Neural cell (in vitro differentiated cells): ENCODE measurements around the gene NCOA7. TPM values are rescaled to one million over a fixed set of nuclear protein-coding genes. Genes with fewer than 3 reads are reported as not detected.

Experiments
- H2AFZ ChIP-seq: fragments of 200-600, 300-800 bp; sonication (generic), shearing (Covaris generic); 2 replicates; pipeline ENCODE4 v1.6.0; 2014; ENCODE audit warnings: low read depth, mild to moderate bottlenecking, antibody characterized with exemption, low read length, moderate library complexity
- H3F3A ChIP-seq: fragments of 200-600 bp; shearing (Covaris generic); 2 replicates; pipeline ENCODE4 v1.6.1; 2016; ENCODE audit warnings: mild to moderate bottlenecking, moderate library complexity, mixed read lengths, antibody characterized with exemption, low read length; ENCODE audit not compliant: insufficient read depth, poor library complexity, severe bottlenecking
- H3K27ac ChIP-seq: fragments of 200-600, 300-800 bp; sonication (generic), shearing (Covaris generic); 2 replicates; pipeline ENCODE4 v1.5.1; 2014; ENCODE audit warnings: mild to moderate bottlenecking, low read length, moderate library complexity
- H3K27me3 ChIP-seq: fragments of 300-800, 200-600 bp; sonication (generic), shearing (Covaris generic); 2 replicates; pipeline ENCODE4 v1.6.0; 2014; ENCODE audit warnings: mild to moderate bottlenecking, low read depth, low read length, moderate library complexity; ENCODE audit not compliant: insufficient read depth
- H3K36me3 ChIP-seq: fragments of 300-800, 200-600 bp; sonication (generic), shearing (Covaris generic); 2 replicates; pipeline ENCODE4 v1.5.1; 2014; ENCODE audit warnings: mild to moderate bottlenecking, antibody characterized with exemption, low read length, moderate library complexity; ENCODE audit not compliant: insufficient read depth
- H3K4me2 ChIP-seq: fragments of 300-800, 200-600 bp; sonication (generic), shearing (Covaris generic); 2 replicates; pipeline ENCODE4 v1.6.0; 2014; ENCODE audit warnings: mild to moderate bottlenecking, low read length
- H3K4me3 ChIP-seq: fragments of 300-800, 200-600 bp; sonication (generic), shearing (Covaris generic); 2 replicates; pipeline ENCODE4 v1.5.1; 2014; ENCODE audit warnings: mild to moderate bottlenecking, low read length, moderate library complexity
- H3K79me2 ChIP-seq: fragments of 200-600 bp; shearing (Covaris generic); replicated peaks from 2 replicates; pipeline ENCODE4 v1.6.0; 2014; ENCODE audit warnings: mild to moderate bottlenecking, low read length, moderate library complexity; ENCODE audit not compliant: insufficient read depth
- H3K9ac ChIP-seq: fragments of 300-800, 200-600 bp; sonication (generic), shearing (Covaris generic); 2 replicates; pipeline ENCODE4 v1.6.1; 2016; ENCODE audit warnings: mild to moderate bottlenecking, low read length, mixed read lengths
- H3K9me2 ChIP-seq: fragments of 200-600 bp; shearing (Covaris generic); 2 replicates; pipeline ENCODE4 v1.6.1; 2016; ENCODE audit warnings: mild to moderate bottlenecking, low read length, mixed read lengths; ENCODE audit not compliant: insufficient read depth
- H3K9me3 ChIP-seq: fragments of 200-600, 300-800 bp; sonication (generic), shearing (Covaris generic); 2 replicates; pipeline ENCODE4 v1.6.1; 2016; ENCODE audit warnings: mild to moderate bottlenecking, mixed run types, low read length, moderate library complexity, mixed read lengths
- H4K20me1 ChIP-seq: fragments of 200-600 bp; shearing (Covaris generic); 2 replicates; pipeline ENCODE4 v1.6.1; 2016; ENCODE audit warnings: mild to moderate bottlenecking, mixed run types; ENCODE audit not compliant: insufficient read depth
- EP300 ChIP-seq: fragments of 450-650 bp; conservative IDR thresholded peaks from 2 replicates; pipeline ENCODE4 v1.6.1; 2014; ENCODE audit warnings: antibody characterized with exemption, mild to moderate bottlenecking, moderate library complexity; ENCODE audit not compliant: poor library complexity, severe bottlenecking
- EZH2 ChIP-seq: fragments of 200-600, 300-800 bp; shearing (Covaris generic), sonication (generic); IDR thresholded peaks from 2 replicates; pipeline ENCODE4 v1.6.1; 2014; ENCODE audit warnings: antibody characterized with exemption, low read length, borderline replicate concordance, mild to moderate bottlenecking; ENCODE audit not compliant: insufficient read depth, poor library complexity, severe bottlenecking
- MXI1 ChIP-seq: fragments of 450-650 bp; conservative IDR thresholded peaks from 2 replicates; pipeline ENCODE4 v1.6.1; 2014; ENCODE audit warnings: antibody characterized with exemption, mild to moderate bottlenecking; ENCODE audit not compliant: poor library complexity, severe bottlenecking
- POLR2AphosphoS5 ChIP-seq: IDR thresholded peaks from 2 replicates; pipeline ENCODE4 v1.6.1; 2012
- RAD21 ChIP-seq: fragments of 450-650 bp; conservative IDR thresholded peaks from 2 replicates; pipeline ENCODE4 v1.6.1; 2014; ENCODE audit warnings: antibody characterized with exemption, mild to moderate bottlenecking, moderate library complexity
- REST ChIP-seq: IDR thresholded peaks from 2 replicates; pipeline ENCODE4 v1.6.1; 2012; ENCODE audit warnings: borderline replicate concordance
- SMC3 ChIP-seq: fragments of 450-650 bp; conservative IDR thresholded peaks from 2 replicates; pipeline ENCODE4 v1.6.1; 2014; ENCODE audit warnings: antibody characterized with exemption, mild to moderate bottlenecking, moderate library complexity; ENCODE audit not compliant: poor library complexity
- TAF1 ChIP-seq: IDR thresholded peaks from 2 replicates; pipeline ENCODE4 v1.6.1; 2012; ENCODE audit warnings: low read depth
- polyA plus RNA-seq: library from polyadenylated mRNA; depleted of rRNA; stranded (reverse); fragments of >200 nt; gene quantifications from 2 replicates; pipeline ENCODE4 v1.2.3, GENCODE V29; 2014
- TF ChIP-seq, protein P1 (sequence below): fragments of 450-650 bp; IDR thresholded peaks from 2 replicates; pipeline ENCODE4 v1.5.1; 2014; ENCODE audit warnings: antibody characterized with exemption, mild to moderate bottlenecking, moderate library complexity; ENCODE audit not compliant: poor library complexity, severe bottlenecking

NCOA7 gene
- polyA plus RNA-seq, 1 donor from 2014 or later, result 17.1 TPM

DNA sequence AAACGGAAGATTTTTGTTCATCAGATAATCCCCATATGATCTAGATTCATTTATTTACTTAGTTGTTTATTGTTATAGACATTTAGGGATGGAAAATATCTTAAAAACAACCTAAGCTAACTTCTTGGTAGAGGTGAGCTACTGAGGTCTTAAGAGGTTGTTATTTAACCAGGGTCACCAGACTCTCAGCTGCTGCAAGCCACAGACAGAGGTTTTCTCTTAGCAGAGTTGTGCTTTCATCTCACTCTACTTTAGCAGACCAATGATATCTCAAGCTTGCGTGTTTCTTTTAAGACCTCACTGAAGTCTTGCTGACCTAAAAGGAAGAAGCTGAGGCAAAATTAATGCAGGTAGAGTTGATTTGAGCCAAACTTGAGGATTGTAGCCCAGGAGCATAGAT, 43.6 kb downstream of the NCOA7 start:
- H3K27ac ChIP-seq, result no peak overlapping the region
- H3K36me3 ChIP-seq, result no peaks in the 10 kb centered on the region
- no peaks in the 10 kb centered on the region for H3K9me2 ChIP-seq

DNA sequence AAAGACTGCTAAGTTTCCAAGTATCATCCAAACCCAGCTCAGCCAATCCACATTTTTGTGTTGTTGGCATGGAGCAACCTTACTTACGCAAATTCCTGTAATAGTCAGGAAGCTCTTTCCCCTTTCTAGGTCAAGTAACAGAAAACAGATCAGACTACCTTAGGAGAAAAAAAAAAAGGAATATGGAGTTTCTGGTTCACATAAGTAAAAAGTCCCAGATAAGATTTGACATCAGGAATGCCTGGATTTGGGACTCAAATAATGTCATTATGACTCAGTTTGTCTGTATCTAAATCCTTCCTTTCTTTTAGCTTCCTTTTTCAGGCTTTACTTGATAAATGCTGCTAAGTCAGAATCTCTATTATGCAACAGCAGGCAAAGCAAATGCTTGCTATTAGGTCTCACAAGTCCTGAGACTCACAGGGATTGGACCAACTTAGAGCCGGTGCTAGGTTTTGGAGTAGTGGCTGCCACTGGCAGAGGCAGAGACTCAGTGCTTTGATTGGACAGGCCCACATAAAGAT, 44.5 kb downstream of the NCOA7 start:
- no peaks in the 10 kb centered on the region for H3K36me3 ChIP-seq
- no peak overlapping the region for H2AFZ ChIP-seq
- no peaks in the 10 kb centered on the region for H3K79me2 ChIP-seq
- no peak overlapping the region for H3K4me2 ChIP-seq
- no peaks in the 10 kb centered on the region for H3F3A ChIP-seq
- H3K4me3 ChIP-seq, result no peak overlapping the region
- no peak overlapping the region for H3K27ac ChIP-seq
- H3K9me2 ChIP-seq, result no peaks in the 10 kb centered on the region
- H3K9ac ChIP-seq, result no peak overlapping the region
- no peaks in the 10 kb centered on the region for H3K9me3 ChIP-seq
- H4K20me1 ChIP-seq, result no peaks in the 10 kb centered on the region
- H3K27me3 ChIP-seq, result no peaks in the 10 kb centered on the region
- no peak for TF ChIP-seq TAF1
- TF ChIP-seq SMC3, result no peak
- no peak for TF ChIP-seq POLR2AphosphoS5
- no peak for TF ChIP-seq MXI1

More for the DNA sequence above, 43.6 kb downstream of the NCOA7 start:
- no peak overlapping the region for H3K4me3 ChIP-seq
- H3K4me2 ChIP-seq, result no peak overlapping the region
- no peaks in the 10 kb centered on the region for H3K79me2 ChIP-seq
- H3F3A ChIP-seq, result no peaks in the 10 kb centered on the region
- no peaks in the 10 kb centered on the region for H3K9me3 ChIP-seq
- H3K9ac ChIP-seq, result no peak overlapping the region
- no peak overlapping the region for H2AFZ ChIP-seq
- TF ChIP-seq TAF1 (no peak), MXI1 (no peak), POLR2AphosphoS5 (no peak), SMC3 (no peak), EP300 (no peak), RAD21 (no peak), REST (no peak), EZH2 (no peak)
- TF ChIP-seq, protein P1, sequence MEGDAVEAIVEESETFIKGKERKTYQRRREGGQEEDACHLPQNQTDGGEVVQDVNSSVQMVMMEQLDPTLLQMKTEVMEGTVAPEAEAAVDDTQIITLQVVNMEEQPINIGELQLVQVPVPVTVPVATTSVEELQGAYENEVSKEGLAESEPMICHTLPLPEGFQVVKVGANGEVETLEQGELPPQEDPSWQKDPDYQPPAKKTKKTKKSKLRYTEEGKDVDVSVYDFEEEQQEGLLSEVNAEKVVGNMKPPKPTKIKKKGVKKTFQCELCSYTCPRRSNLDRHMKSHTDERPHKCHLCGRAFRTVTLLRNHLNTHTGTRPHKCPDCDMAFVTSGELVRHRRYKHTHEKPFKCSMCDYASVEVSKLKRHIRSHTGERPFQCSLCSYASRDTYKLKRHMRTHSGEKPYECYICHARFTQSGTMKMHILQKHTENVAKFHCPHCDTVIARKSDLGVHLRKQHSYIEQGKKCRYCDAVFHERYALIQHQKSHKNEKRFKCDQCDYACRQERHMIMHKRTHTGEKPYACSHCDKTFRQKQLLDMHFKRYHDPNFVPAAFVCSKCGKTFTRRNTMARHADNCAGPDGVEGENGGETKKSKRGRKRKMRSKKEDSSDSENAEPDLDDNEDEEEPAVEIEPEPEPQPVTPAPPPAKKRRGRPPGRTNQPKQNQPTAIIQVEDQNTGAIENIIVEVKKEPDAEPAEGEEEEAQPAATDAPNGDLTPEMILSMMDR, result no peak
- H4K20me1 ChIP-seq, result no peaks in the 10 kb centered on the region
- no peaks in the 10 kb centered on the region for H3K27me3 ChIP-seq
